HUES64 (cell line): Measurements from ENCODE around the gene SRPK2.
"Not testable (repeated sequence)": the region's sequence is repeated elsewhere in the genome, so short reads cannot be mapped to it uniquely, and the experiment has no call there.

Experiments
- H3K27ac ChIP-seq: 2 replicates; pipeline ENCODE4 v1.7.0; 2013; ENCODE audit warnings: low read depth, low read length, inconsistent platforms
- H3K27me3 ChIP-seq: 2 replicates; pipeline ENCODE4 v1.6.1; 2013; ENCODE audit warnings: mild to moderate bottlenecking, low read length; ENCODE audit not compliant: insufficient read depth
- H3K36me3 ChIP-seq: 2 replicates; pipeline ENCODE4 v1.6.1; 2013; ENCODE audit warnings: mild to moderate bottlenecking, low read length; ENCODE audit not compliant: insufficient read depth
- H3K4me1 ChIP-seq: 2 replicates; pipeline ENCODE4 v1.6.1; 2013; ENCODE audit warnings: mild to moderate bottlenecking, low read length, moderate library complexity; ENCODE audit not compliant: insufficient read depth
- H3K4me3 ChIP-seq: 2 replicates; pipeline ENCODE4 v1.5.1; 2013; ENCODE audit warnings: mild to moderate bottlenecking, low read length, moderate library complexity
- H3K9ac ChIP-seq: 2 replicates; pipeline ENCODE4 v1.6.1; 2013; ENCODE audit warnings: mild to moderate bottlenecking, low read depth, low read length
- H3K9me3 ChIP-seq: 2 replicates; pipeline ENCODE4 v1.6.1; 2013; ENCODE audit warnings: low read depth, low read length; ENCODE audit not compliant: insufficient read depth
- WGBS: fragments of 150-250, 120-280 bp; methylation state at CpG from one replicate; pipeline ENCODE4 v1.1.7; 2013; ENCODE audit warnings: missing lambda C conversion rate; 5-methylcytosine and 5-hydroxymethylcytosine counted together

SRPK2 gene

DNA sequence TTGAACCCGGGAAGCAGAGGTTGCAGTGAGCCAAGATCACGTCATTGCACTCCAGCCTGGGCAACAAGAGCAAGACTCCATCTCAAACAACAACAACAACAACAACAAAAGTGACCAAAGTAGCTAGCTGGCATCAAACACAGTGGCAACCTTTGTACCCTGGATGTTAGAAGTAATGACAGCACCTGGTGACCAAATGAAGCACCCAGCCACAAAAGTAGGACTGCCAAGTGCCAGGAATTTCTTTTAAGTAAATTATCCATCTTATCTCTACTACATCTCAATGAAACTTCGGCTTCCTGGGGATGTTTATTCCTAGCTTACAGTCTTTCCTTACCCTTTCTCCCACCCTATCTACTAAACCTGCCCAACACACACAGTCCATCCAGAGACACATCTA lies 18.8 kb downstream of the SRPK2 start:
- Histone ChIP-seq H3K27ac (no peak overlapping the region), H3K36me3 (no peaks in the 10 kb centered on the region; the same call in 1 of the 2 replicates), H3K9ac (no peak overlapping the region), H3K27me3 (no peaks in the 10 kb centered on the region), H3K4me1 (no peaks in the 10 kb centered on the region), H3K9me3 (no peaks in the 10 kb centered on the region), H3K4me3 (no peak overlapping the region)
- 89% methylated on average over 3 of the region's 3 CpGs for WGBS

DNA sequence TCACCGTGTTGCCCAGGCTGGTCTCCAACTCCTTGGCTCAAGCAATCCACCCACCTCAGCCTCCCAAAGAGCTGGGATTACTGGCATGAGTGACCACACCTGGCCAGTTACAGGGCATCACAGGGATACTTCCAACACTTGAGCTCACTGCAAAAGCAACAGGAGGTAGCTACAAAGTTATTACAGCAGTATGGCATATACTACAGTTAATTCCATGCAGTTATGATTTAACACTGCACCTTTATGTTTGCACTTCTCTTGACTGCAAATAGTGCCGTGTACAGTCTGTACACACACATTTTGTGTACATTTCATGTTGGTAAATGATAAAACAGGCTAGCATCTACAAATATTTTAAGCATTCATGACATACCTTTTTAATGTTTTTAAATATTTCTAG lies 21.3 kb downstream of the SRPK2 start:
- Histone ChIP-seq H3K4me3 (no peak overlapping the region), H3K4me1 (no peaks in the 10 kb centered on the region), H3K27ac (no peak overlapping the region), H3K9me3 (no peaks in the 10 kb centered on the region), H3K36me3 (no peaks in the 10 kb centered on the region; the same call in 1 of the 2 replicates), H3K27me3 (no peaks in the 10 kb centered on the region), H3K9ac (no peak overlapping the region)
- 99% methylated on average over 2 of the region's 2 CpGs for WGBS

DNA sequence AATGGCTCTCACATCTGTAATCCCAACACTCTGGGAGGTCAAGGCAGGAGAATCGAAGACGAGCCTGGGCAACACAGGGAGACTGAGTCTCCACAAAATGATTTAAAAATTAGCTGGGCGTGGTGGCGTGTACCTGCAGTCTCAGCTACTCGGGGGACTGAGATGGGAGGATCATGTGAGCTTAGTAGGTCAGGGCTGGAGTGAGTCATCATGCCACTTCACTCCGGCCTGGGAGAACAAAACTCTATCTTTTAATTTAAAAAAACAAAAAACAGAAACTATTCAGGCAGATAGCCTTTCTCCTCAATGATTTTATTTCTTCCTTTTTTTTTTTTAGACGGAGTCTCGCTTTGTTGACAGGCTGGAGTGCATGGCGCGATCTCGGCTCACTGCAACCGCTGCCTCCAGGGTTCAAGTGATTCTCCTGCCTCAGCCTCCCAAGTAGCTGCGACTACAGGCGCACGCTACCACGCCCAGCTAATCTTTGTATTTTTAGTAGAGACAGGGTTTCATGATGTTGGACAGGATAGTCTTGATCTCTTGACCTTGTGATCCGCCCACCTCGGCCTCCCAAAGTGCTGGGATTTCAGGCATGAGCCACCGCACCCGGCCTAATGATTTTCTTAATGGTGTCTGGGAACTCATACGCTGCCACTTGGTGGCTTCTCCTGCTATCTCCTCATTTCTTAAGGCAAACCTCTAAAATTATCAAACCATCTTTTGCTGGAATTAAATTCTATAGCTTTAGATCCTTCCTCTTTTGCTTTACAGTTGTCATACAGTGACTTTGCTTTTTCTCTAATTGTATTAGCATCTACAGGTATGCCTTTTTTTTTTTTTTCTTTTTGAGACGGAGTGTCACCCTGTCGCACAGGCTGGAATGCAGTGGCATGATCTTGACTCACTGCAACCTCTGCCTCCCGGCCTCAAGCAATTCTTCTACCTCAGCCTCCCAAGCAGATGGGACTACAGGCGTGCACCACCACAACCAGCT lies 22.9 kb downstream of the SRPK2 start:
- Histone ChIP-seq H3K4me3 (no peak overlapping the region), H3K9ac (no peak overlapping the region), H3K27me3 (no peaks in the 10 kb centered on the region), H3K27ac (no peak overlapping the region), H3K36me3 (no peaks in the 10 kb centered on the region; the same call in 1 of the 2 replicates), H3K4me1 (no peaks in the 10 kb centered on the region), H3K9me3 (no peaks in the 10 kb centered on the region)
- WGBS, result 96% methylated on average over 24 of the region's 25 CpGs

DNA sequence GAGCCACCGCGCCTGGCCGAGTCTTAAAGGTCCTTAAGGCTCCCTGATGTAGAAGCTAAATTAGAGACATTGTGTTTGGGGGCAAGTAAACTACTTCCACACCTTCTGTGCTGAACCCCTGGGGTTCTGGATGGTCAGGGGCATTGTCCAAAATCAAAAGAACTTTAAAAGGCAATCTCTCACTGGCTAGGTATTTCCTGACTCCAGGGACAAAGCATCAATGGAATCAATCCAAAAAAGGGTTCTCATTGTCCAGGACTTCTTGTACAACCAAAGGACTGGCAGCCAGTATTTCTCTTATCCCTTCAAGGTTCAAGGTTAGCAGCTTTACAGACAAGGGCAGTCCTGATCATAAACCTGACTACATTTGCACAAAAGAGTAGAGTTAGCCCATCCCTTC lies 24.0 kb downstream of the SRPK2 start:
- no peak overlapping the region for H3K27ac ChIP-seq
- H3K9ac ChIP-seq, result no peak overlapping the region
- H3K27me3 ChIP-seq, result no peaks in the 10 kb centered on the region
- no peaks in the 10 kb centered on the region for H3K4me1 ChIP-seq
- H3K9me3 ChIP-seq, result no peaks in the 10 kb centered on the region
- H3K4me3 ChIP-seq, result no peak overlapping the region
- 87% methylated on average over 3 of the region's 3 CpGs for WGBS
- no peaks in the 10 kb centered on the region; the same call in 1 of the 2 replicates for H3K36me3 ChIP-seq

DNA sequence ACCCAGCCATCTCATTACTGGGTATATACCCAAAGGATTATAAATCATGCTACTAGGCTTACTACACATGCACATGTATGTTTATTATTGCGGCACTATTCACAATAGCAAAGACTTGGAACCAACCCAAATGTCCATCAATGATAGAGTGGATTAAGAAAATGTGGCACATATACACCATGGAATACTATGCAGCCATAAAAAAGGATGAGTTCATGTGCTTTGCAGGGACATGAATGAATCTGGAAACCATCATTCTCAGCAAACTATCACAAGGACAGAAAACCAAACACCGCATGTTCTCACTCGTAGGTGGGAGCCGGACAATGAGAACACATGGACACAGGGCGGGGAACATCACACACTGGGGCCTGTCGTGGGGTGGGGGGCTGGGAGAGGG lies 25.1 kb downstream of the SRPK2 start:
- not testable (repeated sequence) for H3K27ac ChIP-seq, H3K4me3 ChIP-seq, H3K36me3 ChIP-seq, H3K9ac ChIP-seq, H3K4me1 ChIP-seq, H3K9me3 ChIP-seq, H3K27me3 ChIP-seq
- 97% methylated on average over 6 of the region's 6 CpGs for WGBS

DNA sequence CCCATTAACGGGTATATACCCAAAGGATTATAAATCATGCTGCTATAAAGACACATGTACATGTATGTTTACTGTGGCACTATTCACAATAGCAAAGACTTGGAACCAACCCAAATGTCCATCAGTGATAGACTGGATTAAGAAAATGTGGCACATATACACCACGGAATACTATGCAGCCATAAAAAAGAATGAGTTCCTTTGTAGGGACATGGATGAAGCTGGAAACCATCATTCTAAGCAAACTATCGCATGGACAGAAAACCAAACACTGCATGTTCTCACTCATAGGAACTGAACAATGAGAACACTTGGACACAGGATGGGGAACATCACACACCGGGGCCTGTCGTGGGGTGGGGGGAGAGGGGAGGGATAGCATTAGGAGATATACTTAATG lies 26.0 kb downstream of the SRPK2 start:
- H3K27me3 ChIP-seq, H3K4me3 ChIP-seq, H3K9ac ChIP-seq, H3K36me3 ChIP-seq, H3K9me3 ChIP-seq, H3K27ac ChIP-seq: not testable (repeated sequence)
- peaks cover 12% of the 10 kb centered on the region for H3K4me1 ChIP-seq
- 98% methylated on average over 4 of the region's 5 CpGs for WGBS

DNA sequence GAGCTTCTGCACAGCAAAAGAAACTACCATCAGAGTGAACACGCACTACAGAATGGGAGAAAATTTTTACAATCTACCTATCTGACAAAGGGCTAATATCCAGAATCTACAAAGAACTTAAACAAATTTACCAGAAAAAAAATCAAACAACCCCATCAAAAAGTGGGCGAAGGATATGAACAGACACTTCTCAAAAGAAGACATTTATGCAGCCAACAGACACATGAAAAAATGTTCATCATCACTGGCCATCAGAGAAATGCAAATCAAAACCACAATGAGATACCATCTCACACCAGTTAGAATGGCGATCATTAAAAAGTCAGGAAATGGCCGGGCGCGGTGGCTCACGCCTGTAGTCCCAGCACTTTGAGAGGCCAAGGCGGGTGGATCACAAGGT lies 26.7 kb downstream of the SRPK2 start:
- H3K4me3 ChIP-seq, H3K9me3 ChIP-seq, H3K27me3 ChIP-seq, H3K27ac ChIP-seq, H3K36me3 ChIP-seq, H3K9ac ChIP-seq: not testable (repeated sequence)
- peaks cover 12% of the 10 kb centered on the region for H3K4me1 ChIP-seq
- 96% methylated on average over 8 of the region's 8 CpGs for WGBS

DNA sequence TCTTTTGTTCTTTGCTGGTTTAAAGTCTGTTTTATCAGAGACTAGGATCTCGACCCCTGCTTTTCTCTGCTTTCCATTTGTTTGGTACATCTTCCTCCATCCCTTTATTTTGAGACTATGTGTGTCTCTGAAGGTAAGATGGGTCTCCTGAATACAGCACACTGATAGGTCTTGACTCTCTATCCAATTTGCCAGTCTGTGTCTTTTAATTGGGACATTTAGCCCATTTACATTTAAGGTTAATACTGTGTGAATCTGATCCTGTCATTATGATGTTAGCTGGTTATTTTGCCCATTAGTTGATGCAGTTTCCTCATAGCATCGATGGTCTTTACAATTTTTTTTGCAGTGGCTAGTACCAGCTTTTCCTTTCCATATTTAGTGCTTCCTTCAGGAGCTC lies 28.6 kb downstream of the SRPK2 start:
- H3K27me3 ChIP-seq, H3K9me3 ChIP-seq, H3K4me3 ChIP-seq, H3K36me3 ChIP-seq, H3K9ac ChIP-seq, H3K27ac ChIP-seq: not testable (repeated sequence)
- H3K4me1 ChIP-seq, result peaks cover 12% of the 10 kb centered on the region
- WGBS, result 100% methylated on average over 1 of the region's 2 CpGs

DNA sequence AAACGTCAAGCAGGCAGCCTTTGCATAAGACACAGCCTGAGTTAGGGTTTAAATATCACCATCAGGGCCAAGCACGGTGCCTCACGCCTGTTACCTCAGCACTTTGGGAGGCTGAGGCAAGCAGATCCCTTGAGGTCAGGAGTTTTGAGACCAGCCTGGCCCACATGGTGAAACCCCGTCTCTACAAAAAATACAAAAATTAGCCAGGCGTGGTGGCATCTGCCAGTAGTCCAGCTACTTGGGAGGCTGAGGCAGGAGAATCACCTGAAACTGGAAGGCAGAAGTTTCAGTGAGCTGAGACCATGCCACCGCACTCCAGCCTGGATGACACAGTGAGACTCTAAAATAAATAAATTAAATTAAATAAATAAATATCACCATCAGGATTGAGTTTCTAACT lies 33.0 kb downstream of the SRPK2 start:
- Histone ChIP-seq H3K27ac (no peak overlapping the region), H3K36me3 (no peaks in the 10 kb centered on the region), H3K9me3 (no peaks in the 10 kb centered on the region), H3K27me3 (no peaks in the 10 kb centered on the region), H3K4me3 (no peak overlapping the region), H3K4me1 (peaks cover 17% of the 10 kb centered on the region), H3K9ac (no peak overlapping the region)
- 90% methylated on average over 5 of the region's 6 CpGs for WGBS

DNA sequence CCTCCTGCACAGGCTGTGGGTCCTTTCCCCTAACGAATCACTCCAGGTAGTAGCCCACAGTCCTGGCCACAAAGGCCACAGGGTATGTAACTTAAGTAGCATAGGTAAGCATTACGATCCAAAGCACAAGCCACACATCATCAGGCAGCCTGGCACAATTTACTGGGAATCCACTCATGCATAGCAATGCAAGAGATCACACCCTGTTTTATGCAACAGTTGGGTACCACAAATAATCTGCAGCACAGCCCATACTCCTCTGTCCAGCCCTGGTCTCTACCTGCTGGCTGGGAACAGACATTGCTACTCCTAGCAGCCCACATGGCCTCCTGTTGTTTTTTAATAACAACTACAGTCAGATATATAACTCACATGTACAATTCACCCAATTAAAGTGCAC lies 34.3 kb downstream of the SRPK2 start:
- WGBS, result 97% methylated on average over 2 of the region's 2 CpGs
- Histone ChIP-seq H3K4me3 (no peak overlapping the region), H3K9ac (no peak overlapping the region)

DNA sequence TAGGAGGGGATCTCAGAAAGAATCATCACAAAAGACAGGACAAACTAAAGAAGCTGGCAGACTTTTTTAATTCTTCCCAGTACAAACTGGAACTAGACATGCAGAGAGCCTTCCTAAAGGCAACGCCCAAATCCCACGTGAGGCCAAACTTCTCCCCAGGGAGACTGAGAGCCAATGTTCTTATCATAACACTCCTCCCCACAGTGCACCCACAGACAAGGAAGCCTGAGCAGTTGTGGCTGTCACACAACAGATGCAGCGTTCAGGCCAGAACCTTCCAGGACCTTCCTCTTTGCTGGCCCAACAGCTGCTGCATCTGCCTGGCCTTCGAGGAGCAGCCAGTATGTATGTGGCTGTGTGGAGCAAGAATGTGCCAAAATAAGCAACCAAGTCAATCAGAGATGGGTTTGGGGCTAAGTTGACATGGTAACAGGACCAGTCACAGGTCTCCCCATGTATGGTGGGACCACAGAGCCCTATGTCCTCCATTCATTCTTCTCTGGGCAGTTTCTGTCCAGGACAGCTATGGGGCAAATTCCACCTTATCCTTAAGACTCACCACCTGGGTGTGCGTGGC lies 34.9 kb downstream of the SRPK2 start:
- H3K4me1 ChIP-seq, result peaks cover 11% of the 10 kb centered on the region
- H3K36me3 ChIP-seq, result no peaks in the 10 kb centered on the region
- H3K27me3 ChIP-seq, result no peaks in the 10 kb centered on the region
- no peak overlapping the region for H3K9ac ChIP-seq
- WGBS, result 90% methylated on average over 5 of the region's 5 CpGs
- no peaks in the 10 kb centered on the region for H3K9me3 ChIP-seq
- no peak overlapping the region for H3K4me3 ChIP-seq
- H3K27ac ChIP-seq, result no peak overlapping the region

More for the DNA sequence above, 34.3 kb downstream of the SRPK2 start:
- no peaks in the 10 kb centered on the region for H3K27me3 ChIP-seq
- peaks cover 16% of the 10 kb centered on the region for H3K4me1 ChIP-seq
- H3K9me3 ChIP-seq, result no peaks in the 10 kb centered on the region
- no peak overlapping the region for H3K27ac ChIP-seq
- no peaks in the 10 kb centered on the region for H3K36me3 ChIP-seq
